Medulla oblongata (tissue), 1 donor: ENCODE measurements around the gene GRK6.

Experiments used
- DNase-seq: peaks from one replicate; pipeline ENCODE4 v3.0.0-alpha.2; 2015; ENCODE audit errors: extremely low spot score

Gene GRK6

DNA sequence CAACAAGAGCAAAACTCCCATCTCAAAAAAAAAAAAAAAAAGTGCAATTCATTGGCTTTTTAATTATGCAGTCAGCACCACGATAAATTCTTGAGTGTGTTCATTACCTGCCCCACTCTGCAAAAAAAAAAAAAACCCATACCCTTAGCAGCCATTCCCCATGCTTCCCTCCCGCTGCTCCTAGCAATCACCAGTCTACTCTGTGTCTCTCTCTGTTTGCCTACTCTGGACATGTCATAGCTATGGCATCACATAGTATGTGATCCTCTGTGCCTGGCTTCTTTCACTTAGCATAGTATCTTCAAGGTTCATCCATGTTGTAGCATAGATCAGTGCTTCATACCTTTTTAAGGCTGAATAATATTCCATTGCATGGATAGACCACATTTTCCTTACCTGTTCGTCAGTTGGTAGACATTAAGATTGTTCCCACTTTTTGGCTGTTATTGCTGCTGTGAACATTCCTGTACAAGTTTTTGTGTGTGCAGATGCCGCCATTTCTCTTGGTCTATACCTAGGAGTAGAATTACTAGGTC is 13.1 kb downstream of the GRK6 start:
- DNase-seq = no peak

DNA sequence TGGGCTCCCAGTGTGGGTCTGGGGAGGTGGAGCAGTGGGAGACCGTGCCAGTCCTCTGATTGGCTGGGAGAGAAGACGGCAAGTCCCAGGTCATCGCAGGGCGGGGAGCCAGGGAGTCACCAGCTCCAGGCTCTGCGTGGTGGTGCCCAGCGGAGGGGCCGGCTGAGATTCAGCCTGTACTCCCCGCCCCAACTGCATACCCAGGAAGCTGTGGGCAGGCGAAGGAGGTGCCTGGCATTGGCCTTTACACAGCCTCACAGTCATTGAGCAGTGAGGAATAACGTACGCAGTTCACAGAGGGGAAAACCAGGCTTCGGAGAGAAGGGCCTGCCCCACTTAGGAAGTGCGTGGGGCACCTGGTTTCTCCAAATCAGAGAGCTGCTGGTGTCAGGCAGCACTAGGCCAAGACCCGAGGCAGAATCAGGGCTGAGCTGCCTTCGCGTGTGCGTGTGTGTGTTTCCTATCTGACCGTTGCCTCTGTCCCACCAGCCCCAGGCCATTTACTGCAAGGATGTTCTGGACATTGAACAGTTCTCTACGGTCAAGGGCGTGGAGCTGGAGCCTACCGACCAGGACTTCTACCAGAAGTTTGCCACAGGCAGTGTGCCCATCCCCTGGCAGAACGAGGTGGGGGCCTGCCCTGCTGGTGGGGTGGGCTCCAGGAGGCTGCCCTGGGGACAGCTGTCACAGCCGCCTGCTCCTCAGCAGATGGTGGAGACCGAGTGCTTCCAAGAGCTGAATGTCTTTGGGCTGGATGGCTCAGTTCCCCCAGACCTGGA is 13.9 kb downstream of the GRK6 start:
- DNase-seq = no peak

DNA sequence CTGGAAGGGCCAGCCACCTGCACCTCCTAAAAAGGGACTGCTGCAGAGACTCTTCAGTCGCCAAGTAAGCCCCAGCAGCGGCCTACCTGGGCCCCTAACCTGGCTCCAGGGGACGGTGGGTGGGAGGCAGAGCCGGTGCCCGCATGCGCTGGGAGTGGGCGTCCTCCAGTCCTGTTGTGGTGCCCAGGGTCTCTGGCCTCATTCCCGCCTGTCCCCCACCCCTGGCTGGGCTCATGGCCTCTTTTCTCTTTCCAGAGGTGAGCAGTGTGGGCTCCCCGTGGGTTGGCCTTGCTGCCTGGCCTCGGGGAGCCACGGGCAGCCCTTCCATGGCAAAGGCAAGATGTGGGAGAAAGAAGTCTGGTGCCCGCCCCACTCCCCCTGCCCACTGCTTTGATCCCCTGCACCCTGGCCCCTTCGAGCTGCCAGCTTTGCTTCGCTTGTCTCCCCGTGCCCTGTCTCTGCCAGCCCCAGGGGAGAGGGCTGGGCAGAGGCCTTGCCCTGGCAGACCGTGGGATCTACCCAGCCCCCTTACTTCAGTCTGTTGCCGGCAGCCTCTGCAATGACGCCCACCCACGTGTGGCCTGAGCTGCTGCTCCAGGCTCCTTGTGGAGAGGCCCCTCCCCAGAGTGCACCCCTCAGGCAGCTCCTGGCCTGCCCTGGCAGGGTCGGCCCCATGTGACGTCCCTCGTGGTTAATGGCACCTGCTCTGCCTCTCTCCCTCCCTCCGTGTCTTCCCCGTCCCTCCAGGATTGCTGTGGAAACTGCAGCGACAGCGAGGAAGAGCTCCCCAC is 14.7 kb downstream of the GRK6 start:
- DNase-seq = no peak

DNA sequence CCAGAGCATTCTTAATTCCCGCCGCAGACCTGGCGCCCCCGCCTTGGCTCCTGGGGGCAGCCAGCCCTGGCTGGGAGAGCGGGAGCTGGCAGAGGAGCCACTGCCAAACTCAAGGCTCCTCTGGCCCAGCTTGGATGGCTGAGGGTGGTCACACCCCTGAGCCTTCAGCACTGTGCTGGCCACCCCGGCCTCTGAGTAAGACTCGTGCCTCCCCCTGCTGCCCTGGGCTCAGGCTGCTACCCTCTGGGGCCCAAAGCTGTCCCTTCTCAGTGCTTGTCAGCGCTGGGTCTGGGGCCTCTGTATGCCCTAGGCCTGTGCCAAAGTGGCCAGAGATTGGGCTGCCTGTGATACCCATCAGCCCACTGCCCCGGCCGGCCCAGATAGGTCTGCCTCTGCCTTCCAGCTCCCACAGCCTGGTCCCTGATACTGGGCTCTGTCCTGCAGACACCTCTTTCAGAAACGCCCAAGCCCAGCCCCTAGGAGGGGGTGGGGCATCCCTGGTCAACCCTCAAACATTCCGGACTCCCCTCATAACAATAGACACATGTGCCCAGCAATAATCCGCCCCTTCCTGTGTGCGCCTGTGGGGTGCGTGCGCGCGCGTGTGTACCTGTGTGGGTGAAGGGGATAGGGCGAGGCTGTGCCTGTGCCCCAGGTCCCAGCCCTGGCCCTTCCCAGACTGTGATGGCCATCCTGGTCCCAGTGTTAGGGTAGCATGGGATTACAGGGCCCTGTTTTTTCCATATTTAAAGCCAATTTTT is 15.8 kb downstream of the GRK6 start:
- no peak for DNase-seq

DNA sequence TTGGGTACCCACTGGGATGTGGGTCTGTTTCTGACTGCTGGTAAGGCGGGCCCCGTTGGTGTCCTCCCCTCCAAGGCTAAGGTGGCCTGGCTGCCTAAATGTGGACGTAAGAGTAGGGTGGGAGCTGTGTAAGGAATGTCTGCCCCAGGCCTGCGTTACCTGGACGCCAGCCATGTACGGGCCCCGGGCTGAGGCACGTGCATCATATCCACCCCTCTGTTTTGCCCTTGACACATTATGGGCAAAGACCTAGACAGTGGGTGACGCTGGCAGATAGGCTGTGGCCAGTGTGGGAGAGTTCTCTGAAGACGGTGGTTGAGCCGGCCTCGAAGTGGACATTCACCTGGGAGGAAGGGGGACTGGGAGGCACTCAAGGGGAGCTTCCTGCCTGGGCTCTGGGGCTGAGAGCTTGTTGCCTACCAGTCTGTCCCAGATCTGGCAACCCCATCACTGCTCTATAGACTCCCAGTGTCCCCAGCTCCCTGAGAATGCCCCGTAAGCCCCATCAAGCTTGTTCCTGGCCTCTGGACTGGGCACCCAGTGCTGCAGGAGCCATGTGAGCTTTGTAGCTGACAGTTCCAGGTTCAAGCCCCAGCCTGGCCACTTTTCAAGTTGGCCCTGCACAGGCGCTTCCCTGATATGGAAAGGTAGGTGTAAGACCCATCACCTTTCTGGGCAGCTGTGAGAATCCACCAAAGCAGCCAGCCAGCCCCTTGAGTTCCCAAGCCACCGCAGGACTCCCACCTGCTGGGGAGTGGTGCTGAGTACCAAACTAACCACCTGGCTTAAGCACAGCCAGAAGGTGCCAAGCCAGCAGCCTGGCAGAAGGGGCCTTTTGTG is 16.9 kb downstream of the GRK6 start:
- no peak for DNase-seq

DNA sequence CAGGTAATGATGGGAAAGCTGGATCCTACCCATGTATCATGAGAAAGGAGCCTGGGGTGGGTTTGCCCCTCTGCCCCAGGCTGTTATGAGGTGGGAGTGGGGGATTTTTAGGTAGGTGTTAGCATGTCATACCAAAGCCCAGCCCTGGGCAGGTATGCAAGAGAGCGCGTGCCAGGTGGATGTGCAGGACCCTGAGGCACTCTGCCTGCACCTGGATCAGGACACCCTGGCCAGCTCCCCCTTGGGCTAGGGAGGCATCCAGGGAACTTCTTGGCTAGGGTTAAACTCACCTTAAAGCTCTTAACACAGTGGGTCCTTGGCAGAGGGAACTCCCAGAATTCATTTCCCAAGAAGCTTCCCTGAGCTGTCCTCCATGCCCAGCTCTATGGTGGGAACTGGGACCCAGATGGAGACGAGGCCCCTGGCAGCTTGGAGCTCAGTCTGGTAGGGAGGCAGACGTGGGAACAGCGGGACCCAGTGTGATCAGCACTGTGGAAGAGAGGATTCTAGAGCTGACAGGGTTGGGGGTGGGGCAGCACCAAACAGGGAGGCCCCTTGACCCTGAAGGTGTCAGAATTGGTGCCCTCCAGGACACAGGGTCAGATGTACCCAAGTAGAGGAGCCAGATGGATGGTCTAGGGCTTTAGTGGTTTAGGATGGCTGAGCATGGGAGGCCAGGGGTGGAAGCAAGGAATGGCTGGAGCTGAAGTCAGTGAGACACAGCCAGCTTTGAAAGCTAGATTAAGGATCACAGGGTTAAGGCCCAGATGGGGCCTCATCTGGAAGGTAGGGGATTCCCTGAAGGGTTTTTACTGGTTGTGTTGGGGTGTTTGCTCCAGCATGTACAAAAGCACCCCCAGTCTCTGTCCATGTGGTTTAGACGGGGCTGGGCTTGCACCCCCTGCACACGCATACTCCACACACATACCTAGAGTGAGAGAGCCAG is 17.9 kb downstream of the GRK6 start:
- DNase-seq = no peak

DNA sequence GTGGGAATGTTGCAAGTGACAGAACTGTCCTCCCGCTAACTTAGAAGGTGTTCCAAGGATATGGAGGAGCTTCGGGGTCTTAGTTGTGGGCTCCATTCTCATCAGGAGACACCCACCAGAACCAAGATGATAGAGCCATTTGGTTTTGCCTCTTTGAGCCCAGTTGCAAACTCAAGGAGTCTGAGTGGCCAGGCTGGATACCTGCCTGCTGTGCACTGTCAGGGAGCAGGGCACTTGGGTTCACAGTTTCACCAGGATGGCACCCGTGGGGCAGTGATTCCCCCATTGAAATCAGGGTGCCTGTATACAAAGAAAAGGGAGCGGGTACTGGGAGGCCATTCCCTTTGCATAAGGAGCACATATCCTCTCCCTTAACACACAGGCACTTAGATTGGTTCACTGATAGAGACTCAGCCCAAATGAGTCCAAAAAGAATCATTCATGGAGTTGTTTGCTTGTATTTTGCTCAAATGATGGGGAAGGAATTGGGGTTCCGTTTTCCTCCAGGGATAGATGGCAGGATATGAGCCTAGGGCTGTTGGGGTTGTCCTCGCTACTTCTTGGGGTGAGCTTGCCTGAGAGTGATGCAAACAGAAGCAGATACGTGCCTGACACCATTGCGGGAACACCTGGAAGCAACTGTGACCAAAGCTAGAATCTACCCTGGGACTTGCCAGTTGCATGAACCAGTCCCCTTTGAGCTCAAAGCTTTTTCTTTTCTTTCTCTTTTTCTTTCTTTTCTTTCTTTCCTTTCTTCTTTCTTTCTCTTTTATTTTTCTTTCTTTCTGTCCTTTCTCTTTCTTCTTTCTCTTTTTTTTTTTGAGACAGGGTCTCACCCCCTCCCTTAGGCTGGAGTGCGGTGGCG is 18.8 kb downstream of the GRK6 start:
- no peak for DNase-seq

DNA sequence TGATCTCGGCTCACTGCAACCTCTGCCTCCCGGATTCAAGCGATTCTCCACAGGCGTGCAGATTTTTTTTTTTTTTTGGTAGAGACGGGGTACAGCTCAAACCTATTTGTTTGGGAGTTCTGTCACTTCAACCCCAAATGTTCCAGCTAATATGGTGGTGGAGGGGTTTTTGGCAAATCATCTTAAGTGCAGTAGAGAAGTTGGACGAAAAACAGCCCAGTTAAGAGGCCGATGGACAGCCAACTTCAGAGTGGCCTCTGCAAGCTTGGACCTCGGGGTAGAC is 19.4 kb downstream of the GRK6 start:
- DNase-seq = no peak

DNA sequence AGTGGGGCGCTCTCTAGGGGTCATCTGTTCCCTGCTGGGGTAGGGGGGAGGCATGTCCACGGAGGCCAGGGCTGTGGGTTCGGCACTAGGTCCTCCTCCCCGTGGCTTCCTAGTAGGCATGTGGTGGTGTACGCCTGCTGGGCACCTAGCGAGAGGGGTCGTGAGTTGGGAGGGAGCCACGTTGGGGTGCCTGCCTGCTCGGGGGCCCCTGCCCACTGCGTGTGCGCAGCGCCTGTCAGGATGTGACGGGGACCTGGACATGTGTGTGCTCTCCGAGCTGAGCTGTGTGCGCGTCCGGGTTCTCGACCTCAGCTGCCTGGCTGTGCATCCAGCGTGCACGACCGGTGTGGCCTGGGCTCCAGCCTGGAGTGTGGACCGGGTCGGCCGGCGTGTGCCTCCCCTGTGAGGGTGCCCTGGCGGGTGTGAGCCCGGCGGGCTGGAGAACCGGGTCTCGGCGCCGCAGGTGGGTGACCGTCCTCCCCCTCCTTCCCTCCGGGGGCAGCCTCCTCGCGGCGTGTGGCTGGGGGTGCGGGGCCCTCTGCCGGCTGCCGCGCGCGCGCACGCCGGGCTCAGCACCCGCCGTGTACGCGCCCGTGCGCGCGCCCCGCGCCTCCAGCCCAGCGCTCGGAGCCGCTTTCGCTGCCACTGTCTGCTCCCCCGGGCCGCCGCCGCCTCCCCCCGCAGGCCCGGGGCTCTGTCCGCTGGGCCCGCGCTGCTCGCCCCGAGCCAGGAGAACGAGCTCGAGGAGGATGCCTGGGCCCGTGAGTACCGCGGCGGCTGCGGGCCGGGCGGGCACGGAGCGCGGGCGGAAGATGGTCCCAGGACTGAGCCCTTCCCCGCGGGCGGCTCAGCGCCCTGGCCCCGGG is 20.0 kb downstream of the GRK6 start, which contains the start of gene PRR7:
Gene PRR7, plus strand, starts transcription at position 615 of the 866 bp plus-strand sequence. CDS start 8,254 bp downstream, outside the sequence.
- peak; percentile 74 for DNase-seq

DNA sequence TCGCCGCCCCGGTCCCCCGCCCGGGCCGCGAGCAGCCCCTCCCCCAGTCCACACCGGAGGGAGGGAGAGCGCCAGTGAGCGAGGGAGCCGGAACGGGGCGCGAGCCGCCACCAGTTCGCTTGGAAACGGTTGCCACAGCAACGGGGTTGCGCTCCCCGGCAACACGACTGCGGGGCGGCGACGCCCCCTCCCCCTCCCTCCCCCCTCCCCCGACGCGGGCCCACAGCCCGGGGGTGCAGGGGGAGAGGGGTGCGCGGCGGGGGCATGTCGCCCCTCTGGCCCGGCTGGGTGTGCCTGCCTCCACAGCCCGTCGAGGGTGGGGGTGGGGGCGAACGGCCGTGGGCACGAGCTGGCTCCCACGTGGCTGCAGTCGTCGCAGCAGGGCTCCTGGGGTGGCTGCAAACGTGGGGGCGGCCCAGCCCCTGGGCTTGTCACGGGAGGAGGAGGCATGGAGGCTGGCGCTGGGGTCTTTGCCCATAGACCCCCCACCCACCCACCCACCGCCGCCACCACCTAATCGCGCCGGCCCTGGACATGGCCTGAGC is 20.7 kb downstream of the GRK6 start:
- peak; percentile 71 for DNase-seq

DNA sequence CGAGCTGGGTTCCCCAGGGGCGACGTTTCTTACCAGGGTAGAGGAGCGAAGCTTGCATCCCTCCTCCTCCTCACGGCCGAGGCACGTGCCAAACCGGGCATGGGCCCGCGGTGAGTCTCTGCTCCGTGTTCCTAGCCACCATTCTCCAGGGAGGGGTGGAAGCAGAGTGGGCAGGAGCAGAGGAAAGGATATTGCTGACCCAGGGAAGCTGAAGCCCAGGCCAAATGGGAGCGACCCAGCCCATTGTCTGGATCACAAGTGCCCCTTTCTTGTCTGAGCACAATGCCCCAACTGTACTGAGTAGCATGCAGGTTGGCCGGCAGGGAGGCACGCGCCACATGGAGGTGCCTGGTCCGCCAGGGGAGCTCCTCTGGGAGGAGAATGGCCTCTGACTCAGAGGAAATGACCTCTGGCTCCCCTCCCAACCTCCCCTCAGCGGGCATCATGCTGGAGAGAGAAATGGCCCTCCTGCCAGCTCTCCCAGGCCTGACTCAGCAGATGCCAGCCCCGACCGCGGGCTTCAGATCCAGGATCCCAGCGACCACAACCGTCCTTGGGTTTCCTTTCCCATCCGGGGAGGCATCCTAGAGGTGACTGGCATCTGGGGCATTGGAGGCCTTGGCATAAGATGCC is 21.3 kb downstream of the GRK6 start:
- DNase-seq = peak; percentile 92

DNA sequence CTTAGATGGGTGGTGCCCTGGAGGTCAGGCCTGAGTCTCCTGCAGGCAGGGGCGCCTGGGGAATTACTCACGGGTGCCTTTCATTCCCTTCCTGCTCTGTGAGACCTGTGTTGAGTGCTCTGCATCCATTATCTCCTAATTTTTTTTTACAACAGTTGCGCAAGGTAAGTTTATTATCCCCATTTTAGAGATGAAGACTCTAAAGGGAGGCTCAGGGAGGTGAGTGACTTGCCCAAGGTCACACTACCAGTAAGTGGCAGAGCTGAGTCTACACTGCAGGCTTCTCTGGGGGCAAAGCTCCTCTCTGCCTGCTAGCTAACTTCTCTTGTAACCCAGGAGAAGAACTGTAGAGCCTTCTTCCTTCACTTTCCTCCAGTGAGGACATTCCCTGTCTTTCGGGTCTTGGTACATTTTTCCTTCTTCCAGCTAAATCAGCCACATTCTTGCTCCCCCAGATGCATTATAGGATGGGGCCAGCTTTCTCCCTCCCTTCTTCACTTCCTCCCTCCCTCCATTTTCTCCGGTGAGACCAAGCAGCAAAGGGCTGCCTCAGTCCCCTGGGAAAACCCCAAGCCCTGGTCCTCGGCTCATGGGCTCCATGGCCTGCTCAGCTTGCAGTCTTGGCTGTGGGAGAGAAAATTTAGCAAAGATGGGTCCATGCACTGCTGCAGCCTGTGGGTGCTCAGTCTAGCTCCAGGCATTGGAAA is 21.9 kb downstream of the GRK6 start:
- no peak for DNase-seq

DNA sequence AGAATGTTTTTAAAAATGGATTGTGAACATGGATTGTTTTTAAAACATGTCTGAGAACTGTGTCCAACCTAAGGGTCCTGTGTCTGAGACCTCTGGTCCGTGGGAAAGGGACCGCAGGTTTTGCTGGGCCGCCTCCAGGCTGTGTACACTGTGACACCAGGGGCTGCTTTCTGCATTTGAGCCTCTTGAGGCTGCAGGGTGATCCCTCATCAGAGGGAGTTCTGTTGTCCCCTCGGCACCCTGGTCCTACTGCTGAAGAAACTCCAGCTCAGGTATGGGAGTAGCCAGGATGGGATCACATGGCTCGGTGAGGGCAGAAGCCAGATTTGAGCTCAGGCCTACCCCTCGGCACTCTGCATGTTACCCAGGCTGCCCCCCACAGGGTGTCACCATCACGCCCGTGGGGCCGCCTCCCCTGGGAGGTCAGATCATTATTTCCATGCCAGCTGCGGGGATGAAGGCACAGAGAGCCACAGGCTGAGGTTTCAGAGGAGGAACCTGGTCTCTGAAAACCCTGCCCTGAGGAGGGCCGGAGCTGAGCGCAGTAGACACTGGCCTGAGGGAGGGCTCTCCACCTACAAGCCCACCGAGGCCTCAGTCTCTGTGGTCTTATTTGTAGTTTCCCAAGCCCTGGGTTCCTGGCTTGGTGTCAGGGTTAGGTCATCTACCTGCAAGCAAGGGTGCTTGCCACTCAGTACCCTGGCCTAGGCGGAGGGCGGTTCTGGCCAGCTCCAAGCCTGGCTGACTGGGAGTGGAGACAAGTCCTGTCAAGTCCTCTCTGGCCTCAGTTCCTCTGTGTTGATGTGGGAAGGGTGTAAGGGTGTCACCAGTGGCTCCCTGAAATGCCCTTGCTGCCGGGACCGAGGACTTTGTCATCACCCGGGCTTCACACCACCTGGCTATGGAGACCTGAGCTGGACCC is 22.9 kb downstream of the GRK6 start:
- no peak for DNase-seq

DNA sequence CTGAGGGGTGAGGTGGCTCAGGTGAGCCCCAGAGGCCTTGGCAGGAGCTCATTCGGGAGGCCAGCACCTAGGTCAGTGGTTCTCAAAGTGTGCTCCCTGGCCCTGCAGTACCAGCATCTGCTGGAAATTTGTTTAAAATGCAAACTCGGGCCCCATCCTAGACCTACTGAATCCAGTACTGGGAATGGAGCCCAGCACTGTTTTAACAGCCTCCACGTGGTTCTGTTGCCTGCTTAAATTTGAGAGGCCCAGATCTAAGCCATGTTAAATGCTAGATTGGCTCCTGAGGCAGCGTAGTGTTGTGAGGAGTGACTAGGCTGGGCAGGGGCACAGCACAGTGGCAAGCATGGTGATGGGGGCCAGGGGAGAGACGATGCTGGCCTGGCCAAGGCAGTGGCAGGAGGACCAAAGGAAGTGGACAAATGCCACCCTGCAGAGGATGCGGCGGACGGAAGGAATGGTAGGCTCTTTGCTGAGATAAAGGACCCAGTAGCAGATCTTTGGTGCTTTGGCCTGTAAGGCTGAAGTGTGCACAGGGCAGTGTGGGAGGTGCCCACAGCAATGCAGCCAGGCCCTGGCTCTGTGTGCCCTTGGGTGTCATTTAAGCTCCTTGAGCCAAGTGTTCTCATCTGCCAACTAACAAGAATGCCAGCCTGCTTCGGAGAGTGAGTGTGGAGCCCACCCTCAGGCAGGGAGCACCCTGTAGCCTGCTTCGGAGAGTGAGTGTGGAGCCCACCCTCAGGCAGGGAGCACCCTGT is 24.4 kb downstream of the GRK6 start:
- peak; percentile 64 for DNase-seq
